Mucosa of stomach (tissue), 1 donor: ENCODE results near the gene RTF1.

ENCODE experiments used
- H3K27me3 ChIP-seq: one replicate; pipeline ENCODE4 v1.7.0; 2013; ENCODE audit warnings: mild to moderate bottlenecking, low read length; ENCODE audit not compliant: control insufficient read depth, insufficient read depth
- H3K36me3 ChIP-seq: one replicate; pipeline ENCODE4 v1.7.0; 2013; ENCODE audit warnings: low read length; ENCODE audit not compliant: control insufficient read depth, insufficient read depth
- H3K4me1 ChIP-seq: one replicate; pipeline ENCODE4 v1.7.0; 2013; ENCODE audit warnings: mild to moderate bottlenecking, low read length; ENCODE audit not compliant: control insufficient read depth, insufficient read depth
- H3K4me3 ChIP-seq: one replicate; pipeline ENCODE4 v1.7.0; 2013; ENCODE audit warnings: low read length
- H3K9ac ChIP-seq: one replicate; pipeline ENCODE4 v1.7.0; 2013; ENCODE audit warnings: mild to moderate bottlenecking, low read length, moderate library complexity
- H3K9me3 ChIP-seq: one replicate; pipeline ENCODE4 v1.7.0; 2013; ENCODE audit warnings: mild to moderate bottlenecking, low read length, moderate library complexity; ENCODE audit not compliant: control insufficient read depth
- donor health status: Pancreatic carcinoma.

Gene RTF1

GRCh38 chr15:41492597-41493204 lies 75.8 kb downstream of the RTF1 start:
- Histone ChIP-seq H3K9me3 (no peaks in the 10 kb centered on the region), H3K4me3 (peak overlapping the region; percentile 63), H3K27me3 (peaks cover 10% of the 10 kb centered on the region), H3K36me3 (no peaks in the 10 kb centered on the region), H3K9ac (peak overlapping the region; percentile 89), H3K4me1 (peaks cover 49% of the 10 kb centered on the region)

- Histone ChIP-seq H3K9me3 (no peaks in the 10 kb centered on the region), H3K4me1 (peaks cover 44% of the 10 kb centered on the region), H3K27me3 (peaks cover 10% of the 10 kb centered on the region), H3K36me3 (no peaks in the 10 kb centered on the region), H3K9ac (peak within 1 kb of the TSS; percentile 89), H3K4me3 (peak within 1 kb of the TSS; percentile 63)
Observed at GRCh38 chr15:41493205-41493901, 76.5 kb downstream of the RTF1 start, which contains the start of gene ITPKA. Gene ITPKA (plus strand): TSS chr15:41493874. CDS start chr15:41493928, 54 bp downstream.

DNA sequence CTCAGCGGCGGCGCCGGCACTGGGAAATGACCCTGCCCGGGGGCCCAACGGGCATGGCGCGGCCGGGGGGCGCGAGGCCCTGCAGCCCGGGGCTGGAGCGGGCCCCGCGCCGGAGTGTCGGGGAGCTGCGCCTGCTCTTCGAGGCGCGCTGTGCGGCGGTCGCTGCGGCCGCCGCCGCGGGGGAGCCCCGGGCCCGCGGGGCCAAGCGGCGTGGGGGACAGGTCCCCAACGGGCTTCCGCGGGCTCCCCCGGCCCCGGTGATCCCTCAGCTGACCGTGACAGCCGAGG lies 77.0 kb downstream of the RTF1 start:
- Histone ChIP-seq H3K9me3 (no peaks in the 10 kb centered on the region), H3K9ac (peak overlapping the region; percentile 85), H3K27me3 (peaks cover 10% of the 10 kb centered on the region), H3K4me1 (peaks cover 44% of the 10 kb centered on the region), H3K4me3 (peak overlapping the region; percentile 56), H3K36me3 (no peaks in the 10 kb centered on the region)

GRCh38 chr15:41494190-41494921 lies 77.5 kb downstream of the RTF1 start:
- Histone ChIP-seq H3K4me3 (peak overlapping the region; percentile 56), H3K9me3 (no peaks in the 10 kb centered on the region), H3K27me3 (peaks cover 10% of the 10 kb centered on the region), H3K36me3 (no peaks in the 10 kb centered on the region), H3K9ac (peak overlapping the region; percentile 85), H3K4me1 (peaks cover 44% of the 10 kb centered on the region)

GRCh38 chr15:41494922-41495735 lies 78.2 kb downstream of the RTF1 start:
- H3K9me3 ChIP-seq = no peaks in the 10 kb centered on the region
- H3K9ac ChIP-seq = peak overlapping the region; percentile 85
- peak overlapping the region; percentile 56 for H3K4me3 ChIP-seq
- H3K36me3 ChIP-seq = no peaks in the 10 kb centered on the region
- peaks cover 10% of the 10 kb centered on the region for H3K27me3 ChIP-seq
- peaks cover 44% of the 10 kb centered on the region for H3K4me1 ChIP-seq

GRCh38 chr15:41495736-41496599 lies 79.1 kb downstream of the RTF1 start:
- H3K9me3 ChIP-seq = no peaks in the 10 kb centered on the region
- H3K9ac ChIP-seq = peak overlapping the region; percentile 85
- H3K27me3 ChIP-seq = peaks cover 8% of the 10 kb centered on the region
- peaks cover 44% of the 10 kb centered on the region for H3K4me1 ChIP-seq
- no peaks in the 10 kb centered on the region for H3K36me3 ChIP-seq
- peak overlapping the region; percentile 46 for H3K4me3 ChIP-seq

- H3K4me3 ChIP-seq = no peak overlapping the region
- no peaks in the 10 kb centered on the region for H3K9me3 ChIP-seq
- peaks cover 26% of the 10 kb centered on the region for H3K4me1 ChIP-seq
- H3K9ac ChIP-seq = no peak overlapping the region
- H3K36me3 ChIP-seq = no peaks in the 10 kb centered on the region
- peaks cover 21% of the 10 kb centered on the region for H3K27me3 ChIP-seq
Observed at GRCh38 chr15:41498657-41499056, 81.8 kb downstream of the RTF1 start.

GRCh38 chr15:41499109-41499851 lies 82.4 kb downstream of the RTF1 start:
- no peak overlapping the region for H3K4me3 ChIP-seq
- peaks cover 21% of the 10 kb centered on the region for H3K27me3 ChIP-seq
- H3K36me3 ChIP-seq = no peaks in the 10 kb centered on the region
- H3K9me3 ChIP-seq = no peaks in the 10 kb centered on the region
- H3K4me1 ChIP-seq = peaks cover 27% of the 10 kb centered on the region
- H3K9ac ChIP-seq = no peak overlapping the region

- Histone ChIP-seq H3K4me1 (peaks cover 19% of the 10 kb centered on the region), H3K27me3 (peaks cover 15% of the 10 kb centered on the region), H3K9ac (no peak overlapping the region), H3K9me3 (no peaks in the 10 kb centered on the region), H3K4me3 (no peak overlapping the region), H3K36me3 (no peaks in the 10 kb centered on the region)
Observed at GRCh38 chr15:41501191-41501917, 84.5 kb downstream of the RTF1 start.

- Histone ChIP-seq H3K4me3 (no peak overlapping the region), H3K9me3 (no peaks in the 10 kb centered on the region), H3K27me3 (peaks cover 15% of the 10 kb centered on the region), H3K36me3 (no peaks in the 10 kb centered on the region), H3K9ac (no peak overlapping the region), H3K4me1 (peaks cover 18% of the 10 kb centered on the region)
Observed at GRCh38 chr15:41501931-41502794, 85.3 kb downstream of the RTF1 start.
